H7 (cell line): Measurements from ENCODE around the gene VPS72. TPM values are rescaled to one million over a fixed set of nuclear protein-coding genes. Genes with fewer than 3 reads are reported as not detected.
A peak's percentile ranks its signal among the peaks of the same experiment; 100 is the strongest.

Source experiments
- DNase-seq: peaks from one replicate; pipeline ENCODE4 v3.0.0; 2012
- H3K27me3 ChIP-seq: 2 replicates; pipeline ENCODE4 v1.6.0; 2011; ENCODE audit warnings: mild to moderate bottlenecking, low read length; ENCODE audit not compliant: control insufficient read depth, insufficient read depth
- H3K36me3 ChIP-seq: replicated peaks from 2 replicates; pipeline ENCODE4 v1.5.1; 2011; ENCODE audit warnings: low read length; ENCODE audit not compliant: control insufficient read depth, insufficient read depth
- H3K4me3 ChIP-seq: 2 replicates; pipeline ENCODE4 v1.5.1; 2011; ENCODE audit warnings: low read depth, mild to moderate bottlenecking, control low read depth, low read length, moderate library complexity; ENCODE audit not compliant: insufficient read depth
- total RNA-seq: library from RNA; depleted of rRNA; stranded (reverse); fragments of >200 nt; shearing (Covaris generic); gene quantifications from 2 replicates; pipeline ENCODE4 v1.2.3, GENCODE V29; 2014

VPS72 gene
- total RNA-seq, 1 experiment from 2014 or later = 180 TPM

GRCh38 chr1:151144474-151145303 is 45.3 kb downstream of the VPS72 start:
- DNase-seq = no peak
- Histone ChIP-seq H3K36me3 (no peaks in the 10 kb centered on the region; the same call in 1 of the 2 replicates), H3K27me3 (peaks cover 34% of the 10 kb centered on the region), H3K4me3 (peak overlapping the region; percentile 80)

- peak; percentile 58 for DNase-seq
- Histone ChIP-seq H3K36me3 (no peaks in the 10 kb centered on the region; the same call in 1 of the 2 replicates), H3K27me3 (peaks cover 34% of the 10 kb centered on the region), H3K4me3 (no peak overlapping the region)
These were observed 46.0 kb downstream of the VPS72 start for GRCh38 chr1:151143986-151144385.

- no peak overlapping the region for H3K4me3 ChIP-seq
- peak; percentile 58 for DNase-seq
- peaks cover 30% of the 10 kb centered on the region for H3K27me3 ChIP-seq
- no peaks in the 10 kb centered on the region; the same call in 1 of the 2 replicates for H3K36me3 ChIP-seq
These were observed 47.0 kb downstream of the VPS72 start for GRCh38 chr1:151143057-151143435.

GRCh38 chr1:151142411-151143056 is 47.5 kb downstream of the VPS72 start:
- DNase-seq = peak; percentile 59
- Histone ChIP-seq H3K4me3 (no peak overlapping the region), H3K36me3 (no peaks in the 10 kb centered on the region; the same call in 1 of the 2 replicates), H3K27me3 (peaks cover 28% of the 10 kb centered on the region)

- Histone ChIP-seq H3K4me3 (no peak overlapping the region), H3K27me3 (peaks cover 24% of the 10 kb centered on the region), H3K36me3 (peaks cover 4% of the 10 kb centered on the region)
- DNase-seq = peak; percentile 13
These were observed 52.2 kb downstream of the VPS72 start for GRCh38 chr1:151137789-151138188.

- Histone ChIP-seq H3K27me3 (peaks cover 37% of the 10 kb centered on the region), H3K4me3 (no peak overlapping the region), H3K36me3 (peaks cover 4% of the 10 kb centered on the region)
- DNase-seq = peak; percentile 60
These were observed 54.3 kb downstream of the VPS72 start for GRCh38 chr1:151135433-151136385.

GRCh38 chr1:151134991-151135390 is 55.0 kb downstream of the VPS72 start:
- DNase-seq = peak; percentile 14
- Histone ChIP-seq H3K4me3 (no peak overlapping the region), H3K27me3 (peaks cover 40% of the 10 kb centered on the region), H3K36me3 (peaks cover 4% of the 10 kb centered on the region)

GRCh38 chr1:151134396-151134795 is 55.6 kb downstream of the VPS72 start:
- DNase-seq = no peak
- peaks cover 4% of the 10 kb centered on the region for H3K36me3 ChIP-seq
- H3K27me3 ChIP-seq = peaks cover 40% of the 10 kb centered on the region
- no peak overlapping the region for H3K4me3 ChIP-seq

GRCh38 chr1:151133018-151133806 is 56.8 kb downstream of the VPS72 start:
- peak overlapping the region; percentile 51 for H3K4me3 ChIP-seq
- DNase-seq = peak; percentile 87
- peaks cover 40% of the 10 kb centered on the region for H3K27me3 ChIP-seq
- peaks cover 4% of the 10 kb centered on the region for H3K36me3 ChIP-seq

- Histone ChIP-seq H3K27me3 (peaks cover 40% of the 10 kb centered on the region), H3K4me3 (peak overlapping the region; percentile 51), H3K36me3 (peaks cover 4% of the 10 kb centered on the region)
- peak; percentile 83 for DNase-seq
These were observed 57.5 kb downstream of the VPS72 start for GRCh38 chr1:151132335-151133017.

- Histone ChIP-seq H3K27me3 (peaks cover 40% of the 10 kb centered on the region), H3K4me3 (peak overlapping the region; percentile 51), H3K36me3 (peaks cover 2% of the 10 kb centered on the region)
- DNase-seq = peak; percentile 84
These were observed 58.2 kb downstream of the VPS72 start for GRCh38 chr1:151131701-151132334.

GRCh38 chr1:151130987-151131586 is 58.9 kb downstream of the VPS72 start:
- peaks cover 1% of the 10 kb centered on the region for H3K36me3 ChIP-seq
- H3K27me3 ChIP-seq = peaks cover 40% of the 10 kb centered on the region
- peak; percentile 98 for DNase-seq
- H3K4me3 ChIP-seq = peak overlapping the region; percentile 51
